Inflammatory macrophage treated with lipopolysaccharide for 1 hour (primary cell): ENCODE measurements around the gene RBM17.
A peak's percentile ranks its signal among the peaks of the same experiment; 100 is the strongest.
"Not testable (repeated sequence)": the region's sequence is repeated elsewhere in the genome, so short reads cannot be mapped to it uniquely, and the experiment has no call there.

Source experiments
- DNase-seq, 2 donors: peaks; one replicate each; pipeline ENCODE4 v3.0.0-alpha.2; 2020 to 2022

The RBM17 gene, protein sequence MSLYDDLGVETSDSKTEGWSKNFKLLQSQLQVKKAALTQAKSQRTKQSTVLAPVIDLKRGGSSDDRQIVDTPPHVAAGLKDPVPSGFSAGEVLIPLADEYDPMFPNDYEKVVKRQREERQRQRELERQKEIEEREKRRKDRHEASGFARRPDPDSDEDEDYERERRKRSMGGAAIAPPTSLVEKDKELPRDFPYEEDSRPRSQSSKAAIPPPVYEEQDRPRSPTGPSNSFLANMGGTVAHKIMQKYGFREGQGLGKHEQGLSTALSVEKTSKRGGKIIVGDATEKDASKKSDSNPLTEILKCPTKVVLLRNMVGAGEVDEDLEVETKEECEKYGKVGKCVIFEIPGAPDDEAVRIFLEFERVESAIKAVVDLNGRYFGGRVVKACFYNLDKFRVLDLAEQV

DNA sequence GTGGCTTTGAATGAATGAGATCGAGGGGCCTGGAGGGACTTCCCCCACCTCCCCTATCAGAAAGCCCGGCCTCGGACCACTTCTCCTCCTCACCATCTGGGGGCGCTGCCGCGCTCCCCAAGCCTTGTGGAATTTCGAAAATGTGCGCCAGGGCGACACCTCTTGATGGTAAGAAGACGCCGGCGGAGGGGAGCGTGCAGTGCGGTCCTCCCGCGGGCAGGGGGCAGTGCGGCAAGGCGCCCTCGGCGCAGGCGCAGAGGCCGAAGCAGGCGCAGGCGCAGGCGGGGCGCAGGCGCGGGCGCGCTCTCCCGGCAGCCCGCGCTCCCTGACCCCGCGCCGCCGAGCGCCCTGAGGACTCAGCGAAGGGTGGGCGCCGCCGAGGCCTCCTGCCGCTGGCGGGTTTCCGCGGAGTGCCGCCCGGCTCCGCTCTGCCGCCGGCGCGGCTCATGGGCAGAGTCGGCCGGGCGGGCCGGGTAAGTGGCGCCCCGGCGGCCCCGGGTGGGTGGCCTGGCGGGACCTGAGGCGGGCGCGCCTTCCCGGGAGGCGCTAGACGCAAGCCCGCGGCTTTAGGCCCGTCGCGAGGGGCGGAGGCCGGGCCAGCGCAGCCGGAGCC, at the start of gene RBM17:
Gene RBM17, plus strand, starts transcription at position 314 of the 613 bp plus-strand sequence. CDS start 8,032 bp downstream, outside the sequence.
- peak; percentile 90 to 99 for DNase-seq

- no peak for DNase-seq
Measured at GRCh38 chr10:6039711-6040110, 49.1 kb upstream of the RBM17 start.

DNA sequence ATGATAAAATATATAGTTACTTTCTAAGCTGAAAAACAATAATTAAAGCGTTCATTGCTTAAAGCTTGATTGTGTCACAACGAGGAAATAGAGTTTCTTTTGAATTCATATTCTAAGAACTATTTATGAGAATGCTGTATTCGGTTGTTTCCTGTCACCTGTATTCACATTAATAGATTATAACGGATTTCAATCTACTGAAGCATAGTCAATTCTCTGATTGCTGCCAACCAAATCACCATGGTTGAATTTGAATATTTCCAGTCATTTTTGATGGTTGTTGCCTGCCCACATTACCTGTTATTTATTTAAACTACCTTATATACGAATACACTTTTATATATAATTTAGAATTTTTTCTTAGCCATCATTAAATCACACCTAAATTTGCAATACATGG, 48.6 kb upstream of the RBM17 start:
- DNase-seq: no peak

DNA sequence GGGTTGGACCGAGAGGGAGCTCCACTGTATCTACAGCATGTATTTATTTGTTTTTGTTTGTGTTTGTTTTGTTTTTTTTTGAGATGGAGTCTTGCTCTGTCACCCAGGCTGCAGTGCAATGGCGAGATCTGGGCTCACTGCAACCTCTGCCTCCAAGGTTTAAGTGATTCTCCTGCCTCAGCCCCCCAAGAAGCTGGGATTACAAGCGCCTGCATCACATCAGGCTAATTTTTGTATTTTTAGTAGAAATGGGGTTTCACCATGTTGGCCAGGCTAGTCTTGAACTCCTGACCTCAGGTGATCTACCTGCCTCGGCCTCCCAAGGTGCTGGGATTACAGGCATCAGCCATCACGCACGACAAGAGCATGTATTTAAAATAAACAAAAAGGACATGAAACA, 45.5 kb upstream of the RBM17 start:
- DNase-seq: not testable (repeated sequence)

DNA sequence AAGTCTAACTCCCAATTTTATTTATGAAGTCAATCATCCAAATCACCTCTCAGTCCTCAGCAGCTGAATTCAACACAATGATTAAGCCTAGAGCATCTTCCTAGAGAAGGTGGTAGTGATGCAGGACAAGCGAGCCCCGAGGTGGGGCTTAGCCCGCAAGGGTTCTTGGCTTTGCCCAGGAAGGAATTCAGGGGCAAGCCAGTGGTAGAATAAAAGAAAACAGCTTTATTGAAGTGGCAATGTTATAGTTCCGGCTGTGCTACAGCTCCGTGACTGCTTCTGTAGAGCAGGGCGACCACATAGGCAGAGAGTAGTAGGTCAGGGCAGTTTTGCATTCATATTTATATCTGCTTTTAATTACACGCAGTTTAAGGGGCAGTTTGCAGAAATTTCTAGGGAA, 44.8 kb upstream of the RBM17 start:
- no peak for DNase-seq

GRCh38 chr10:6044751-6045313, 44.0 kb upstream of the RBM17 start:
- peak; percentile 38 to 65 for DNase-seq

- peak; percentile 59 to 66 for DNase-seq
Measured at GRCh38 chr10:6045314-6045848, 43.5 kb upstream of the RBM17 start.

GRCh38 chr10:6045878-6046772, 42.7 kb upstream of the RBM17 start:
- no peak for DNase-seq

- DNase-seq: no peak
Measured at GRCh38 chr10:6046773-6047611, 41.8 kb upstream of the RBM17 start.

DNA sequence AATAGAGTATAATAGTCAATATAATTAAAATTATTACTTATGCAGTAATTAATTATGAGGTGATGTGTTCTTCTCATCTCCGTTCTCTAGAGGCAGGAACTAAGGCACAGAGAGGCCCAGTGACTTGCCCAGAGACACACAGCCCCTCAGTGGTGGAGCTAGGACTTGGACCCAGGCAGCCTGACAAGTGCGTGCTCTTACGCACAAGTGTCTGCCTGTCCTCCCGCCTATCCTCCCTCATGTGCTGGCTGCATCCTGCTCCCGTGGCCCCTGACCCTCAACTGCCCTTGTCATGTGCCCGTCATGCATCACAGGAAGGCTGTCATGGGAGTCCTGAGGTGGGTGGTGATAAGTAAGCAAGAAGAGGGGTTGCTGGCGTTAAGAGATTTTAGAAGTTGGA, 41.0 kb upstream of the RBM17 start:
- DNase-seq: no peak

DNA sequence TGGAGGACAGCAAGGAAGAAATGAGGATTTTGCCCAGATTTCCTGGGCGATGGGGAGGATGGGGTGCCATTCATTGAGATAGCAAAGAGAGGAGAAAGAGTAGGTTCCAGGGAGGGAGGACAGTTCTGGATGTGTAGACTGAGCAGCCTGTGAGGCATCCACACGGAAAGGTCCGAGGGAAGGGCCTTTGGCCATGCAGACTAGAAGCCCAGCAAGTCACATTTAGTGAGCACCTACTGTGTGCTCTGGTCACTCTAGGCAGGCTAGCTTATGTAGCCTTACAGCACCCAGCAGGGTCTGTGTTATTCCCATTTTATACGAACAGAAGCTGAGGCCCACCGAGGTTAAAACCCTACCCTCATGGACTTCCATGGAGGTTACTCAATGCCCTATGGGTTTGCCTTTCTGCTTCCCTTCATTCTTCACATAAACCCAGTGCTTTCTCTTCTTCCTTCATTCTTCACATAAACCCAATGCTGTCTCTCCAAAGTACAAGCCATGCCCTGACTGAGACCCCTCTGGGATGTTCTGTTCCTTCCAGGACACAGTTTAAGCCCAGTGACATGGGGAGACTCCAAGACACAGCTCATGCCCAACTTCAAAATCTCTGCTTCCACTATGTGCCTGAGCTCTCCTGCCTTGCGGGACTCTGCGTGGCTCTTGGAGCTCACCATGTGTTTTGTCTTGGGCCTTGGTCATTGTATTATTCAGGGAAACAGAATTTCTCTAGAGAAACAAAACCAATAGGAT, 40.4 kb upstream of the RBM17 start:
- DNase-seq: no peak

- DNase-seq: no peak
Measured at GRCh38 chr10:6049031-6049400, 39.8 kb upstream of the RBM17 start.

GRCh38 chr10:6050801-6051445, 37.9 kb upstream of the RBM17 start:
- peak; percentile 97 to 99 for DNase-seq

DNA sequence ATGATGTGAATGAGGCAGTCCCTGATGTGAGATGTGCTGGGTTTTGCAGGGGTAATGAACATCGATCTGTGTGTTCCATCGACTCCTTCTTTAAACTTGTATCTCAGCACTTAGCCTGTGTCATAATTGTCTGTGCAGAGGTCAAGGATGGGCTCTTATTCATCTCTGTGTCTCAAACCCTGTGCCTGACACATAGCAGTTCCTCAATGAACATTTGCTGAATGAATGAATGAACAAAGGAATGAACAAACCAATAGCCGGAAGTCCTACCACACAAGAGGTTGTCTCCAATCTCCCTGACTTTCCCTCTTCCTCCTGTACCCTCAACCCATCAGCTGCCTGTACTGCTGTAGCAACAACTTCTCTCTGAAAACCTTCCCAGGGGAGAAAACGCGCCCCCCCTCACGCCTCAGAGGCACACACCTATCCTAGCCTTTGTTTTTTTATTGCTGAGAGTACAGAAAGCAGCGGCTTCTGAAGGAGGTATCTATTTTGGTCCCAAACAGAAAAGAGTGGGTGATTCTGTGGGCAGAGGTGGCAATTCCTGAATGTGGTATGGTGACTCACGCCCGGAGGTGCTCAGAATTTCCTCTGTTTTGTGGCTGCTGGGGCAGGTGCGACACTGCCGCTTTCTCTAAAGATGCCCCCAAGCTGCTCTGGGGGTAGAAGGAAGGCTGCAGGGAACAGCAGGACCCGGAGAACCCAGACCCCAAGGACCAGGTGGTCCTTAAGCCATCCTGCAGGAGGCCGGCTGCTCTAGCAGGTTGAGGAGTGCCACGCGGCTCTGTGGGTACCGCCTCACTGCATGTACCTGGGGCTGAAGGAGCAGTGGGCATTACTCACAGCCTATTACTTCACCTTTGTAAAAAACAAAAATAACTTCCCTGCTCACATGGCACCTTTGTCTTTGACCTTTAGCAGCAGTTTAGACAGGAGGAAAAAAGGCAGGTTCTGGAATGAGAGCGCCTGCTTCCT, 36.3 kb upstream of the RBM17 start:
- DNase-seq: peak; percentile 70 to 85

DNA sequence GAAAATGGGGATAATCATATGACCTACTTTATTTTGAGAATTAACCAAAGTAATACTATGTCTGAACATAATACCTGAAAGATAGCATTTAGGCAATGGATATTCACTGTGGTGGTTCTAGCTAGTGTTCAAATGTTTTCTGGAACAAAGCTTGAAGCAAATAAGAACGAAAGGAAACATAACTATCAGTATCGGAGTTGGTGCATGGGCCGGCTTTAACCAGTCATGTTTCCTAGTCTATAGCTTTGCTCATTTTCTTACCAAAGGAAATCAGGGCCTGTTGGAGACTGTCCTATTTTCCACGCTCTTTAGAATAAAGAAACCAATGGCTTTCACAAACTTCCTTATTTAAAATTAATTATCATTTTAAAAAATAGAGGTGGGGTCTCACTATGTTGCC, 35.5 kb upstream of the RBM17 start:
- DNase-seq: no peak

- DNase-seq: peak; percentile 88 to 97
Measured at GRCh38 chr10:6053816-6054631, 34.8 kb upstream of the RBM17 start.

- DNase-seq: no peak
Measured at GRCh38 chr10:6054884-6055283, 34.0 kb upstream of the RBM17 start.

- no peak for DNase-seq
Measured at GRCh38 chr10:6055929-6056328, 32.9 kb upstream of the RBM17 start.
